Esophagus muscularis mucosa (tissue), 3 donors: ENCODE results near the gene RGN.

ENCODE experiments used
- POLR2A ChIP-seq: fragments of 450-650 bp; IDR thresholded peaks from one replicate; pipeline ENCODE4 v1.6.1; 2017; ENCODE audit warnings: antibody characterized with exemption, moderate library complexity, mild to moderate bottlenecking, low read depth
- POLR2AphosphoS5 ChIP-seq, 2 donors: sonication (generic); formaldehyde crosslinking; IDR thresholded peaks; one replicate each; pipeline ENCODE4 v1.6.1; 2017; ENCODE audit warnings: antibody characterized with exemption in 2 of 2
- TF ChIP-seq, protein P1 (sequence below), 3 experiments: fragments of 200-600 bp in 2 of 3; fragments of 450-650 bp in 1 of 3; sonication (generic) in 2 of 3; IDR thresholded peaks; one replicate each; pipeline ENCODE4 v1.5.1; 2017 to 2019; ENCODE audit warnings: antibody characterized with exemption in 3 of 3, mild to moderate bottlenecking in 2 of 3, moderate library complexity in 1 of 3

DNA sequence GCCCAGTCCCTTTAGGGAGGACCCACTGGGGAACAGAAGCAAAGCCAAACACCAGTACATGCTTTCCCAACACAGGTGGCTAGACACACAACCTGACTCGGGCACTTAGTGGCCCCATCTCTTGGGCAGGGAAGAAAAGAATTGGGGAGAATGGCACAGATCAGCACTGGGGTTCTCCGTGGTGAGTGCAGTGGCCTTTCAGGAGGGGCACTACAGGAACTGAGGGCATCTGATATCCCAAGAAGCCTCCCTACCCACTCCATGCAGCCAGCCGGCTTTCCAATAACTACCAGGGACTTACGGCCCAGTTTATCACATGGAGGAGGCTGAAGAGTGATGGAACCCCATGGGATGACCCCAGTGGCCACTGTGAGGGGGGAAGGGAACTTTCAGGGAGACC lies 23.0 kb downstream of the RGN start:
- TF ChIP-seq, protein P1, sequence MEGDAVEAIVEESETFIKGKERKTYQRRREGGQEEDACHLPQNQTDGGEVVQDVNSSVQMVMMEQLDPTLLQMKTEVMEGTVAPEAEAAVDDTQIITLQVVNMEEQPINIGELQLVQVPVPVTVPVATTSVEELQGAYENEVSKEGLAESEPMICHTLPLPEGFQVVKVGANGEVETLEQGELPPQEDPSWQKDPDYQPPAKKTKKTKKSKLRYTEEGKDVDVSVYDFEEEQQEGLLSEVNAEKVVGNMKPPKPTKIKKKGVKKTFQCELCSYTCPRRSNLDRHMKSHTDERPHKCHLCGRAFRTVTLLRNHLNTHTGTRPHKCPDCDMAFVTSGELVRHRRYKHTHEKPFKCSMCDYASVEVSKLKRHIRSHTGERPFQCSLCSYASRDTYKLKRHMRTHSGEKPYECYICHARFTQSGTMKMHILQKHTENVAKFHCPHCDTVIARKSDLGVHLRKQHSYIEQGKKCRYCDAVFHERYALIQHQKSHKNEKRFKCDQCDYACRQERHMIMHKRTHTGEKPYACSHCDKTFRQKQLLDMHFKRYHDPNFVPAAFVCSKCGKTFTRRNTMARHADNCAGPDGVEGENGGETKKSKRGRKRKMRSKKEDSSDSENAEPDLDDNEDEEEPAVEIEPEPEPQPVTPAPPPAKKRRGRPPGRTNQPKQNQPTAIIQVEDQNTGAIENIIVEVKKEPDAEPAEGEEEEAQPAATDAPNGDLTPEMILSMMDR (IDR thresholded peaks at IDR 0.05) = no peak
- TF ChIP-seq POLR2AphosphoS5 (IDR thresholded peaks at IDR 0.05) = no peak
- TF ChIP-seq POLR2A = no peak
